Fibroblast of villous mesenchyme (primary cell): ENCODE results near the gene IWS1. TPM values are rescaled to one million over a fixed set of nuclear protein-coding genes. Genes with fewer than 3 reads are reported as not detected.
A peak's percentile ranks its signal among the peaks of the same experiment; 100 is the strongest.

Experiments used
- DNase-seq: peaks from one replicate; pipeline ENCODE4 v3.0.0-alpha.2; 2010; ENCODE audit warnings: low read depth
- H3K4me3 ChIP-seq: 2 replicates; pipeline ENCODE4 v1.5.1; 2011; ENCODE audit warnings: low read depth, mild to moderate bottlenecking, low read length
- CTCF ChIP-seq: IDR thresholded peaks from 2 replicates; pipeline ENCODE4 v1.5.1; 2012; ENCODE audit warnings: low read depth, mild to moderate bottlenecking, low read length; ENCODE audit not compliant: insufficient read depth
- total RNA-seq: library from RNA; depleted of rRNA; stranded (reverse); fragments of >200 nt; gene quantifications from 2 replicates; pipeline ENCODE4 v1.2.3, GENCODE V29; 2012

IWS1 gene
- total RNA-seq, 1 donor = 42.7 TPM

- no peak for TF ChIP-seq CTCF
- no peak for DNase-seq
- H3K4me3 ChIP-seq = no peak overlapping the region
Observed at GRCh38 chr2:127512362-127512761, 13.9 kb downstream of the IWS1 start.

- DNase-seq = no peak
- no peak overlapping the region for H3K4me3 ChIP-seq
- no peak for TF ChIP-seq CTCF
Observed at GRCh38 chr2:127511917-127512316, 14.4 kb downstream of the IWS1 start.

GRCh38 chr2:127511090-127511695 is 15.1 kb downstream of the IWS1 start:
- DNase-seq = no peak
- TF ChIP-seq CTCF = no peak
- no peak overlapping the region for H3K4me3 ChIP-seq

GRCh38 chr2:127510073-127510472 is 16.2 kb downstream of the IWS1 start:
- TF ChIP-seq CTCF = no peak
- peak; percentile 83 for DNase-seq
- H3K4me3 ChIP-seq = no peak overlapping the region

- TF ChIP-seq CTCF = no peak
- no peak overlapping the region for H3K4me3 ChIP-seq
- DNase-seq = peak; percentile 98
Observed at GRCh38 chr2:127508631-127509034, 17.7 kb downstream of the IWS1 start.

GRCh38 chr2:127508023-127508630 is 18.2 kb downstream of the IWS1 start:
- H3K4me3 ChIP-seq = no peak overlapping the region
- no peak for TF ChIP-seq CTCF
- DNase-seq = peak; percentile 31

GRCh38 chr2:127506510-127506909 is 19.8 kb downstream of the IWS1 start:
- TF ChIP-seq CTCF = no peak
- DNase-seq = no peak
- H3K4me3 ChIP-seq = no peak overlapping the region
